K562 (cell line): ENCODE data around the gene PBOV1. TPM values are rescaled to one million over a fixed set of nuclear protein-coding genes. Genes with fewer than 3 reads are reported as not detected.

ENCODE experiments used
- ATAC-seq: fragments of 200-7000 bp; cut with Tn5 transposase; 3 replicates; pipeline ENCODE4 v1.9.1; 2020; ENCODE audit warnings: moderate library complexity
- BruUV-seq: library from RNA; stranded (reverse); fragments of 400-500 nt; replicated peaks from 2 replicates; lab custom pipeline; 2021; lab: Mats Ljungman, UMichigan
- CTCF ChIA-PET: fragments of 300-600 bp; formaldehyde crosslinking; extraction: SDS; loops from one replicate; lab custom pipeline; 2021; ENCODE audit warnings: low intra/inter-chr PET ratio; lab: Yijun Ruan, JAX
- POLR2A ChIA-PET: fragments of 300-600, 350-650 bp; sonication (Branson Sonifier 250); formaldehyde crosslinking; extraction: SDS; loops from one replicate; lab custom pipeline; 2021; ENCODE audit warnings: antibody characterized with exemption, inconsistent platforms; lab: Yijun Ruan, JAX
- DNase-seq, 4 experiments: peaks; one replicate each; pipeline versions ENCODE4 v3.0.0 to v3.0.0-alpha.2; 2011 to 2018; ENCODE audit warnings: low spot score in 3 of 4, mixed read lengths in 3 of 4; ENCODE audit errors: extremely low read depth in 1 of 4
- FAIRE-seq: peaks from 2 replicates; lab custom pipeline; 2011; peaks lifted over from hg19 to GRCh38; lab: Jason Lieb, UNC
- H2AFZ ChIP-seq: 2 replicates; pipeline ENCODE4 v1.6.0; 2011; ENCODE audit warnings: low read depth, low read length, control low read depth, inconsistent platforms
- H3K27ac ChIP-seq: fragments of 200-600 bp; 3 replicates; pipeline ENCODE4 v1.8.0; 2011; ENCODE audit warnings: low read depth, mild to moderate bottlenecking, control low read depth, inconsistent platforms, low read length, moderate library complexity, mixed read lengths; ENCODE audit errors: extremely low read depth
- H3K27me3 ChIP-seq, 2 experiments: fragments of 300-600 bp in 1 of 2; 2 replicates in 1 of 2; 3 replicates in 1 of 2; pipeline versions ENCODE4 v1.6.0 to v1.8.0; 2011; ENCODE audit warnings: inconsistent platforms in 2 of 2, low read length in 2 of 2, mild to moderate bottlenecking in 1 of 2, mixed read lengths in 1 of 2, moderate library complexity in 1 of 2; ENCODE audit not compliant: control insufficient read depth in 2 of 2, insufficient read depth in 2 of 2
- H3K36me3 ChIP-seq: fragments of 300-600 bp; 3 replicates; pipeline ENCODE4 v1.8.0; 2011; ENCODE audit warnings: mild to moderate bottlenecking, low read length, inconsistent platforms; ENCODE audit not compliant: control insufficient read depth, insufficient read depth
- H3K4me1 ChIP-seq, 2 experiments: fragments of 200-600 bp in 1 of 2; replicated peaks in 1 of 2; 2 replicates in 1 of 2; 3 replicates in 1 of 2; pipeline versions ENCODE4 v1.5.1 to v1.8.0; 2011; ENCODE audit warnings: inconsistent platforms in 2 of 2, low read length in 2 of 2, mild to moderate bottlenecking in 1 of 2, mixed read lengths in 1 of 2, moderate library complexity in 1 of 2; ENCODE audit not compliant: control insufficient read depth in 2 of 2, insufficient read depth in 2 of 2
- H3K4me2 ChIP-seq: 2 replicates; pipeline ENCODE4 v1.6.1; 2011; ENCODE audit warnings: low read length, control low read depth, inconsistent platforms, mixed read lengths; ENCODE audit not compliant: insufficient read depth
- H3K4me3 ChIP-seq: fragments of 200-600 bp; sonication (generic), shearing (Covaris generic); 2 replicates; pipeline ENCODE4 v1.5.1; 2016; ENCODE audit warnings: control low read depth, inconsistent platforms
- H3K79me2 ChIP-seq: fragments of 200-600 bp; 3 replicates; pipeline ENCODE4 v1.8.0; 2011; ENCODE audit warnings: low read length, inconsistent platforms; ENCODE audit not compliant: control insufficient read depth, insufficient read depth
- H3K9ac ChIP-seq, 2 experiments: 2 replicates each; pipeline versions ENCODE4 v1.6.0 to v1.6.1; 2011; ENCODE audit warnings: low read depth in 2 of 2, low read length in 2 of 2, control low read depth in 1 of 2, inconsistent platforms in 1 of 2, mild to moderate bottlenecking in 1 of 2, mixed read lengths in 1 of 2; ENCODE audit not compliant: insufficient read depth in 1 of 2
- H3K9me1 ChIP-seq: one replicate; pipeline ENCODE4 v1.6.0; 2011; ENCODE audit warnings: inconsistent platforms, mild to moderate bottlenecking, low read length, moderate library complexity; ENCODE audit not compliant: control insufficient read depth, insufficient read depth
- H3K9me3 ChIP-seq: replicated peaks from 2 replicates; pipeline ENCODE4 v1.5.1; 2011; ENCODE audit warnings: low read depth, low read length, inconsistent platforms; ENCODE audit not compliant: control insufficient read depth, insufficient read depth
- H4K20me1 ChIP-seq: replicated peaks from 2 replicates; pipeline ENCODE4 v1.6.1; 2011; ENCODE audit warnings: low read length, inconsistent platforms, mixed read lengths; ENCODE audit not compliant: control insufficient read depth, insufficient read depth
- BRF1 ChIP-seq: IDR thresholded peaks from 3 replicates; pipeline ENCODE4 v1.6.1; 2011; ENCODE audit warnings: borderline replicate concordance, mild to moderate bottlenecking; ENCODE audit not compliant: insufficient read length; ENCODE audit errors: extremely low read depth
- CC2D1A ChIP-seq: fragments of 450-650 bp; IDR thresholded peaks from 2 replicates; pipeline ENCODE4 v1.6.1; 2017; ENCODE audit warnings: mild to moderate bottlenecking
- CUX1 ChIP-seq: fragments of 200-800 bp; sonication (Bioruptor generic); IDR thresholded peaks from 2 replicates; pipeline ENCODE4 v1.6.1; 2016; ENCODE audit warnings: missing genetic modification characterization, missing compliant biosample characterization
- E4F1 ChIP-seq: fragments of 250-450 bp; sonication (Bioruptor Pico); IDR thresholded peaks from 2 replicates; pipeline ENCODE4 v1.5.0; 2021; ENCODE audit warnings: mild to moderate bottlenecking, borderline replicate concordance
- HBP1 ChIP-seq: fragments of 450-650 bp; formaldehyde crosslinking; IDR thresholded peaks from 2 replicates; pipeline ENCODE4 v1.4.0; 2022; ENCODE audit warnings: missing genetic modification characterization
- MCM7 ChIP-seq, 2 experiments: fragments of 450-650 bp; IDR thresholded peaks; 2 replicates each; pipeline ENCODE4 v1.6.1; 2016 to 2018
- MTA3 ChIP-seq: fragments of 450-650 bp; formaldehyde crosslinking; IDR thresholded peaks from 2 replicates; pipeline ENCODE4 v1.6.1; 2017; ENCODE audit warnings: mild to moderate bottlenecking, borderline replicate concordance
- NUFIP1 ChIP-seq: fragments of 450-650 bp; IDR thresholded peaks from 2 replicates; pipeline ENCODE4 v1.6.1; 2018; ENCODE audit not compliant: partially characterized antibody
- PPARD ChIP-seq: fragments of 250-450 bp; sonication (Bioruptor Pico); IDR thresholded peaks from 2 replicates; pipeline ENCODE4 v1.8.0; 2022; ENCODE audit warnings: inconsistent platforms, mild to moderate bottlenecking, moderate library complexity
- RBM17 ChIP-seq: fragments of 200-400 bp; formaldehyde crosslinking; IDR thresholded peaks from 2 replicates; pipeline ENCODE4 v1.6.1; 2017; ENCODE audit warnings: low read depth, mild to moderate bottlenecking, low read length, borderline replicate concordance
- ZFP36 ChIP-seq: fragments of 150-350 bp; IDR thresholded peaks from 2 replicates; pipeline ENCODE4 v1.6.1; 2018; ENCODE audit warnings: low read length, low read depth; ENCODE audit not compliant: partially characterized antibody
- ZNF449 ChIP-seq: fragments of 250-450 bp; sonication (Bioruptor Pico); IDR thresholded peaks from 2 replicates; pipeline ENCODE4 v1.8.0; 2022; ENCODE audit warnings: moderate library complexity, mild to moderate bottlenecking, inconsistent platforms
- ZNF551 ChIP-seq: fragments of 250-450 bp; sonication (Bioruptor Pico); IDR thresholded peaks from 2 replicates; pipeline ENCODE4 v1.5.0; 2021; ENCODE audit warnings: mild to moderate bottlenecking, moderate library complexity
- WGBS: fragments of 100-300 bp; shearing (Covaris generic); methylation state at CpG from one replicate; pipeline ENCODE4 v1.1.6; 2016; ENCODE audit warnings: low coverage, mixed read lengths; ENCODE audit not compliant: insufficient coverage; ENCODE audit errors: missing lambda C conversion rate; 5-methylcytosine and 5-hydroxymethylcytosine counted together
- in situ Hi-C: fragments of 300-500 bp; cut with MboI; formaldehyde crosslinking; loops from 4 replicates; pipeline ENCODE4 v1.15.0; 2018; ENCODE audit warnings: inconsistent platforms, mixed read lengths
- intact Hi-C: fragments of 100-400 bp; cut with micrococcal nuclease; formaldehyde crosslinking; loops from 2 replicates; pipeline ENCODE4 v1.14.2; 2022
- polyA plus RNA-seq, 8 experiments: library from polyadenylated mRNA; depleted of rRNA in 4 of 8; stranded (reverse) in 5 of 8; unstranded in 3 of 8; fragments of >200 nt; fragmentation: Nextera tagmentation in 2 of 8; fragmentation: Illumina TruSeq in 1 of 8; extraction: Ambion mirVana in 2 of 8; extraction: Trizol in 1 of 8; gene quantifications; 2 replicates each; pipeline versions ENCODE4 v1.2.1 to v1.2.3, GENCODE V29; 2011 to 2014; ENCODE audit warnings: inconsistent platforms in 1 of 8, missing spikeins in 1 of 8
- total RNA-seq, 7 experiments: library from RNA; depleted of rRNA in 6 of 7; stranded (reverse); fragments of >200 nt in 6 of 7; fragmentation: Illumina TruSeq in 2 of 7; extraction: Trizol in 2 of 7; gene quantifications; 2 replicates each; pipeline versions ENCODE4 v1.2.1 to v1.2.3, GENCODE V29; 2011 to 2021; ENCODE audit warnings: low replicate concordance in 1 of 7

PBOV1 gene
- total and polyA plus RNA-seq, 9 of the 15 experiments (the other 6 are each of a cell fraction or from before 2014, with no cell fraction given) = not detected

GRCh38 chr6:138245751-138246150, 27.5 kb upstream of the PBOV1 start:
- H3K4me1 ChIP-seq = no peaks in the 10 kb centered on the region
- no peaks in the 10 kb centered on the region for H3K9me1 ChIP-seq
- 0% methylated on average over 3 of the region's 3 CpGs for WGBS
- no TSS peak for BruUV-seq
- ATAC-seq = no peak
- in situ Hi-C loops = no loop called here
- H3K9me3 ChIP-seq = no peaks in the 10 kb centered on the region
- H3K4me2 ChIP-seq = no peak overlapping the region
- peaks cover 8 to 11% of the 10 kb centered on the region in 2 experiments for H3K27me3 ChIP-seq
- H3K36me3 ChIP-seq = no peaks in the 10 kb centered on the region
- H4K20me1 ChIP-seq = no peaks in the 10 kb centered on the region
- H3K79me2 ChIP-seq = no peaks in the 10 kb centered on the region
- FAIRE-seq = no peak
- H3K9ac ChIP-seq = no peak overlapping the region
- ChIA-PET POLR2A (interaction anchor here (0.5 kb wide), 1 partner anchor 184 kb away, joined by 3 read pairs; no protein-coding TSS in a partner anchor), CTCF (no interaction called here)
- no peak overlapping the region for H3K27ac ChIP-seq
- DNase-seq = no peak
- H3K4me3 ChIP-seq = no peak overlapping the region
- no peak overlapping the region for H2AFZ ChIP-seq
- intact Hi-C loops = no loop called here
- TF ChIP-seq ZNF449 (no peak), CC2D1A (no peak), CUX1 (CRISPR knock-in tag) (no peak), E4F1 (CRISPR knock-in tag) (no peak), MCM7 (IDR thresholded peaks at IDR 0.05) (no peak), RBM17 (no peak), ZNF551 (no peak), ZFP36 (no peak), BRF1 (no peak), HBP1 (no peak), NUFIP1 (no peak), MTA3 (no peak), PPARD (CRISPR knock-in tag) (no peak)
